H9 (cell line): ENCODE measurements around the gene AKAP9. TPM values are rescaled to one million over a fixed set of nuclear protein-coding genes. Genes with fewer than 3 reads are reported as not detected.

Source experiments
- DNase-seq: peaks from one replicate; pipeline ENCODE4 v3.0.0-alpha.2; 2017
- H2AFZ ChIP-seq: one replicate; pipeline ENCODE4 v1.6.1; 2013; ENCODE audit warnings: mild to moderate bottlenecking, low read length, control low read depth, moderate library complexity
- H2AK5ac ChIP-seq: 2 replicates; pipeline ENCODE4 v1.6.1; 2013; ENCODE audit warnings: low read length, control low read depth, mixed read lengths; ENCODE audit not compliant: insufficient read length
- H2BK120ac ChIP-seq: one replicate; pipeline ENCODE4 v1.6.1; 2013; ENCODE audit warnings: low read depth, mild to moderate bottlenecking, low read length, control low read depth, inconsistent platforms; ENCODE audit not compliant: poor library complexity, severe bottlenecking
- H2BK12ac ChIP-seq: 2 replicates; pipeline ENCODE4 v1.6.1; 2013; ENCODE audit warnings: low read length, control low read depth, mixed read lengths, low read depth; ENCODE audit not compliant: insufficient read length
- H2BK15ac ChIP-seq: 2 replicates; pipeline ENCODE4 v1.6.1; 2013; ENCODE audit warnings: low read depth, low read length, control low read depth
- H2BK20ac ChIP-seq: one replicate; pipeline ENCODE4 v1.6.1; 2013; ENCODE audit warnings: low read depth, mild to moderate bottlenecking, low read length, control low read depth, inconsistent platforms; ENCODE audit not compliant: poor library complexity, severe bottlenecking
- H2BK5ac ChIP-seq: 2 replicates; pipeline ENCODE4 v1.6.1; 2013; ENCODE audit warnings: low read length, control low read depth, mixed read lengths; ENCODE audit not compliant: insufficient read length
- H3K14ac ChIP-seq: 2 replicates; pipeline ENCODE4 v1.6.1; 2013; ENCODE audit warnings: low read length, control low read depth; ENCODE audit not compliant: insufficient read depth
- H3K18ac ChIP-seq: 2 replicates; pipeline ENCODE4 v1.6.1; 2013; ENCODE audit warnings: low read depth, mild to moderate bottlenecking, mixed read lengths, low read length, control low read depth; ENCODE audit not compliant: insufficient read length
- H3K23ac ChIP-seq: 2 replicates; pipeline ENCODE4 v1.6.1; 2013; ENCODE audit warnings: low read length, control low read depth, mixed read lengths, low read depth; ENCODE audit not compliant: insufficient read length
- H3K23me2 ChIP-seq: 2 replicates; pipeline ENCODE4 v1.6.1; 2013; ENCODE audit warnings: low read depth, mild to moderate bottlenecking, mixed read lengths, low read length, control low read depth; ENCODE audit not compliant: insufficient read length, poor library complexity, severe bottlenecking
- H3K27ac ChIP-seq: 2 replicates; pipeline ENCODE4 v1.5.1; 2013; ENCODE audit warnings: low read length, control low read depth, mixed read lengths, low read depth; ENCODE audit not compliant: insufficient read length
- H3K27me3 ChIP-seq: 2 replicates; pipeline ENCODE4 v1.6.1; 2013; ENCODE audit warnings: low read length, control low read depth, inconsistent platforms; ENCODE audit not compliant: insufficient read depth
- H3K4ac ChIP-seq: 2 replicates; pipeline ENCODE4 v1.6.1; 2013; ENCODE audit warnings: low read depth, mild to moderate bottlenecking, control low read depth, inconsistent platforms, low read length, moderate library complexity
- H3K4me1 ChIP-seq: 2 replicates; pipeline ENCODE4 v1.6.1; 2013; ENCODE audit warnings: low read length, control low read depth, inconsistent platforms; ENCODE audit not compliant: insufficient read depth
- H3K4me2 ChIP-seq: 2 replicates; pipeline ENCODE4 v1.6.1; 2013; ENCODE audit warnings: low read length, control low read depth, mixed read lengths; ENCODE audit not compliant: insufficient read length, insufficient read depth
- H3K56ac ChIP-seq: 2 replicates; pipeline ENCODE4 v1.6.1; 2013; ENCODE audit warnings: low read depth, mild to moderate bottlenecking, mixed read lengths, low read length, control low read depth; ENCODE audit not compliant: insufficient read length
- H3K79me1 ChIP-seq: 2 replicates; pipeline ENCODE4 v1.6.1; 2013; ENCODE audit warnings: low read depth, mild to moderate bottlenecking, moderate library complexity, low read length, control low read depth, inconsistent platforms; ENCODE audit not compliant: insufficient read depth, poor library complexity, severe bottlenecking
- H3K79me2 ChIP-seq: 2 replicates; pipeline ENCODE4 v1.6.1; 2013; ENCODE audit warnings: low read length, control low read depth, inconsistent platforms; ENCODE audit not compliant: insufficient read depth
- H3K9ac ChIP-seq: 2 replicates; pipeline ENCODE4 v1.6.1; 2013; ENCODE audit warnings: low read length, control low read depth, mixed read lengths; ENCODE audit not compliant: insufficient read length; ENCODE audit errors: extremely low read depth
- H3K9me3 ChIP-seq: one replicate; pipeline ENCODE4 v1.6.1; 2013; ENCODE audit warnings: low read depth, low read length, inconsistent platforms; ENCODE audit not compliant: control insufficient read depth
- H3T11ph ChIP-seq: one replicate; pipeline ENCODE4 v1.6.1; 2013; ENCODE audit warnings: mild to moderate bottlenecking, low read length, control low read depth, inconsistent platforms
- H4K20me1 ChIP-seq: one replicate; pipeline ENCODE4 v1.6.1; 2013; ENCODE audit not compliant: control insufficient read depth, insufficient read length, insufficient read depth
- H4K5ac ChIP-seq: 2 replicates; pipeline ENCODE4 v1.6.1; 2013; ENCODE audit warnings: low read depth, mild to moderate bottlenecking, mixed read lengths, low read length, control low read depth; ENCODE audit not compliant: insufficient read length
- H4K8ac ChIP-seq: replicated peaks from 2 replicates; pipeline ENCODE4 v1.6.1; 2013; ENCODE audit warnings: low read length, control low read depth, mixed read lengths, low read depth; ENCODE audit not compliant: insufficient read length
- H4K91ac ChIP-seq: 2 replicates; pipeline ENCODE4 v1.6.1; 2013; ENCODE audit warnings: low read depth, mild to moderate bottlenecking, moderate library complexity, mixed read lengths, low read length, control low read depth; ENCODE audit not compliant: insufficient read length
- H3K27ac Mint-ChIP-seq, 3 experiments: 2 replicates in 2 of 3; 3 replicates in 1 of 3; pipeline ENCODE4 v1.8.0; 2020 to 2021; ENCODE audit warnings: mixed read lengths in 3 of 3, mild to moderate bottlenecking in 1 of 3, moderate library complexity in 1 of 3
- H3K27me3 Mint-ChIP-seq: 2 replicates; pipeline ENCODE4 v1.8.0; 2021; ENCODE audit warnings: low read depth, mild to moderate bottlenecking, moderate library complexity, mixed read lengths
- H3K36me3 Mint-ChIP-seq, 3 experiments: 2 replicates in 2 of 3; 3 replicates in 1 of 3; pipeline ENCODE4 v1.8.0; 2020 to 2021; ENCODE audit warnings: low read depth in 3 of 3, mixed read lengths in 3 of 3; ENCODE audit not compliant: insufficient read depth in 1 of 3
- H3K4me1 Mint-ChIP-seq, 2 experiments: 2 replicates each; pipeline ENCODE4 v1.8.0; 2020; ENCODE audit warnings: mixed read lengths in 2 of 2
- H3K4me3 Mint-ChIP-seq, 2 experiments: 2 replicates in 1 of 2; 3 replicates in 1 of 2; pipeline ENCODE4 v1.8.0; 2020 to 2021; ENCODE audit warnings: mild to moderate bottlenecking in 2 of 2, mixed read lengths in 2 of 2, moderate library complexity in 1 of 2
- H3K9me3 Mint-ChIP-seq, 2 experiments: 2 replicates in 1 of 2; 3 replicates in 1 of 2; pipeline ENCODE4 v1.8.0; 2020; ENCODE audit warnings: mild to moderate bottlenecking in 2 of 2, mixed read lengths in 2 of 2, moderate library complexity in 1 of 2
- CTCF ChIP-seq: fragments of 200-600 bp; sonication (generic); conservative IDR thresholded peaks from 3 replicates; pipeline ENCODE4 v1.8.0; 2021; ENCODE audit warnings: antibody characterized with exemption, mild to moderate bottlenecking
- WGBS: extraction: QIAGEN DNeasy Blood & Tissue Kit; methylation state at CpG from one replicate; pipeline ENCODE4 v1.1.7; 2013; ENCODE audit warnings: missing lambda C conversion rate, low lambda C conversion rate, mixed read lengths; ENCODE audit not compliant: insufficient read length; ENCODE audit errors: extremely low coverage; 5-methylcytosine and 5-hydroxymethylcytosine counted together
- total RNA-seq: library from RNA; stranded (reverse); gene quantifications from 2 replicates; pipeline ENCODE4 v1.2.1, GENCODE V29; 2021

AKAP9 gene
- total RNA-seq, 1 experiment from 2014 or later: 22.4 TPM

GRCh38 chr7:91913612-91914011 lies 27.1 kb upstream of the AKAP9 start:
- Histone ChIP-seq H2AFZ (no peak overlapping the region), H2BK20ac (no peak overlapping the region), H3T11ph (no peak overlapping the region), H4K8ac (no peak overlapping the region), H3K4me1 (no peaks in the 10 kb centered on the region), H3K4me2 (no peak overlapping the region), H2BK12ac (no peak overlapping the region), H3K9me3 (no peaks in the 10 kb centered on the region), H3K27ac (no peak overlapping the region), H4K91ac (no peak overlapping the region), H3K9ac (no peak overlapping the region), H3K14ac (no peak overlapping the region; the same call in 1 of the 2 replicates), H2BK120ac (no peak overlapping the region), H3K27me3 (no peaks in the 10 kb centered on the region), H2AK5ac (no peak overlapping the region), H3K23me2 (no peaks in the 10 kb centered on the region), H2BK15ac (no peak overlapping the region), H3K18ac (no peak overlapping the region), H3K56ac (no peak overlapping the region), H3K4ac (no peak overlapping the region), H3K23ac (no peak overlapping the region), H3K79me1 (no peaks in the 10 kb centered on the region), H4K5ac (no peak overlapping the region), H3K79me2 (no peaks in the 10 kb centered on the region), H4K20me1 (no peaks in the 10 kb centered on the region), H2BK5ac (no peak overlapping the region)
- H3K9me3 Mint-ChIP-seq: peaks cover 0 to 4% of the 10 kb centered on the region in 2 experiments; a peak in 1 of 5 replicates
- H3K4me1 Mint-ChIP-seq: peaks cover 10% of the 10 kb centered on the region in 2 experiments; a peak in 3 of 4 replicates
- no CpG with 5 or more reads among the region's 2 CpGs for WGBS
- no peak overlapping the region for H3K4me3 Mint-ChIP-seq
- DNase-seq: no peak
- H3K27me3 Mint-ChIP-seq: no peaks in the 10 kb centered on the region
- TF ChIP-seq CTCF: no peak
- H3K36me3 Mint-ChIP-seq: peaks cover 0 to 4% (median 0%) of the 10 kb centered on the region in 3 experiments; a peak in 2 of 7 replicates
- H3K27ac Mint-ChIP-seq: no peak overlapping the region; a peak in 1 of 7 replicates
